GM19455 (cell line): ENCODE data around the gene IMPDH2.

Experiments used
- ATAC-seq: cut with Tn5 transposase; IDR thresholded peaks from one replicate; pipeline ENCODE4 v1.9.1; 2021; ENCODE audit not compliant: unreplicated experiment

Gene IMPDH2

GRCh38 chr3:49028673-49029562 lies at the start of gene IMPDH2:
Gene IMPDH2 (minus strand): TSS chr3:49029398. CDS start chr3:49029350, 48 bp downstream.
- peak; percentile 89 for ATAC-seq

- no peak for ATAC-seq
Measured at GRCh38 chr3:49076646-49077045, 47.4 kb upstream of the IMPDH2 start.

GRCh38 chr3:49076116-49076515 lies 46.9 kb upstream of the IMPDH2 start:
- ATAC-seq = no peak

- no peak for ATAC-seq
Measured at GRCh38 chr3:49058011-49058410, 28.8 kb upstream of the IMPDH2 start.

GRCh38 chr3:49057268-49057667 lies 28.1 kb upstream of the IMPDH2 start:
- no peak for ATAC-seq

- no peak for ATAC-seq
Measured at GRCh38 chr3:49054344-49054862, 25.2 kb upstream of the IMPDH2 start.

GRCh38 chr3:49053543-49053942 lies 24.3 kb upstream of the IMPDH2 start:
- ATAC-seq = no peak

GRCh38 chr3:49035281-49035680 lies 6.1 kb upstream of the IMPDH2 start:
- no peak for ATAC-seq

- no peak for ATAC-seq
Measured at GRCh38 chr3:49034650-49035049, 5.5 kb upstream of the IMPDH2 start.

GRCh38 chr3:49032646-49033304 lies 3.6 kb upstream of the IMPDH2 start:
- ATAC-seq = no peak

- ATAC-seq = no peak
Measured at GRCh38 chr3:49030321-49030720, 1.1 kb upstream of the IMPDH2 start.

- no peak for ATAC-seq
Measured at GRCh38 chr3:49029563-49029884, 326 bp upstream of the IMPDH2 start.

- no peak for ATAC-seq
Measured at GRCh38 chr3:49028298-49028672, 913 bp downstream of the IMPDH2 start.

- no peak for ATAC-seq
Measured at GRCh38 chr3:49027634-49028033, 1.6 kb downstream of the IMPDH2 start.

- ATAC-seq = no peak
Measured at GRCh38 chr3:49026536-49026935, 2.7 kb downstream of the IMPDH2 start.

GRCh38 chr3:49025793-49026520 lies 3.2 kb downstream of the IMPDH2 start:
- no peak for ATAC-seq

- ATAC-seq = no peak
Measured at GRCh38 chr3:49025005-49025792, 4.0 kb downstream of the IMPDH2 start.

GRCh38 chr3:49024449-49024848 lies 4.7 kb downstream of the IMPDH2 start:
- no peak for ATAC-seq

GRCh38 chr3:49023775-49024174 lies 5.4 kb downstream of the IMPDH2 start:
- no peak for ATAC-seq

- ATAC-seq = no peak
Measured at GRCh38 chr3:49022688-49023171, 6.5 kb downstream of the IMPDH2 start.
